Tibial nerve (tissue), 4 donors: ENCODE measurements around the gene KCNS3.

Source experiments
- EP300 ChIP-seq, 2 donors: sonication (generic); formaldehyde crosslinking; IDR thresholded peaks; one replicate each; pipeline ENCODE4 v1.6.1; 2017; ENCODE audit warnings: antibody characterized with exemption in 2 of 2, mild to moderate bottlenecking in 1 of 2
- TF ChIP-seq, protein P1 (sequence below), 5 experiments: fragments of 200-600 bp in 3 of 5; fragments of 450-650 bp in 2 of 5; sonication (generic) in 3 of 5; IDR thresholded peaks; one replicate each; pipeline ENCODE4 v1.5.1; 2016 to 2019; ENCODE audit warnings: antibody characterized with exemption in 5 of 5, mild to moderate bottlenecking in 3 of 5, moderate library complexity in 2 of 5

DNA sequence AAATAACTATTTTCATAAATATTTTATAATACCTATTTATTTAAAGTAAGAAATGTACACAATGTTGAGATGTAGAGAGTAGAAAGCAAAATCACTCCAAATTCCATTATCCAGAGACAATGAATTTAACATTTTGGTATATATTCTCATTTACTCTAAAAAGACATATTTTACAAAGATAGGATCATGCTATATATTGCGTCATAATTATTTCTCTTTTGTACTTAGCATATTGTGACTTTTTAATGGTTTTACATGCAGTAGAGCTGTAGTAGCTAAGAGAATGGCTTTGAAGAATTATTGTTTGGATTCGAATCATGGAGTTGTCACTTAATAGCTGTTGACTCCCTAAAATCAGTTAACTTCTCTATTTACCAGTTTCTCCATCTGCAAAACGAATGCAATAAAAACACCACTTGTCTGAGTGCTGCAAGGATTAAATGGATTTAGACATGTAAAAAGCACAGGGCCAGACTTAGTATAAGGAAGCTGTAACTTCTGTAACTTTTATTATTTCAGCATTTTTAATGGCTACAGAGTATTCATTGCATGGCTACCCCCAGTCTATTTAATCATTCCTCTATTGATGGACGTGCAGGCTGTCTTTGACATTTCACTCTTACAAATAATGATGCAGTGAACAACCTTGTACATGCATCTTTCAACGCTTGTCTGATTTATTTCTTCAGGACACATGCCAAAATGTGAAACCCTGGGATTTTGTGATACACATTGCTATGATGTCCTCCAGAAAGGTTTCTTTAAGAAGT is 33.2 kb downstream of the KCNS3 start:
- TF ChIP-seq, protein P1, sequence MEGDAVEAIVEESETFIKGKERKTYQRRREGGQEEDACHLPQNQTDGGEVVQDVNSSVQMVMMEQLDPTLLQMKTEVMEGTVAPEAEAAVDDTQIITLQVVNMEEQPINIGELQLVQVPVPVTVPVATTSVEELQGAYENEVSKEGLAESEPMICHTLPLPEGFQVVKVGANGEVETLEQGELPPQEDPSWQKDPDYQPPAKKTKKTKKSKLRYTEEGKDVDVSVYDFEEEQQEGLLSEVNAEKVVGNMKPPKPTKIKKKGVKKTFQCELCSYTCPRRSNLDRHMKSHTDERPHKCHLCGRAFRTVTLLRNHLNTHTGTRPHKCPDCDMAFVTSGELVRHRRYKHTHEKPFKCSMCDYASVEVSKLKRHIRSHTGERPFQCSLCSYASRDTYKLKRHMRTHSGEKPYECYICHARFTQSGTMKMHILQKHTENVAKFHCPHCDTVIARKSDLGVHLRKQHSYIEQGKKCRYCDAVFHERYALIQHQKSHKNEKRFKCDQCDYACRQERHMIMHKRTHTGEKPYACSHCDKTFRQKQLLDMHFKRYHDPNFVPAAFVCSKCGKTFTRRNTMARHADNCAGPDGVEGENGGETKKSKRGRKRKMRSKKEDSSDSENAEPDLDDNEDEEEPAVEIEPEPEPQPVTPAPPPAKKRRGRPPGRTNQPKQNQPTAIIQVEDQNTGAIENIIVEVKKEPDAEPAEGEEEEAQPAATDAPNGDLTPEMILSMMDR (IDR thresholded peaks at IDR 0.05), result no peak
- TF ChIP-seq EP300 (IDR thresholded peaks at IDR 0.05), result no peak
